ENCODE measurements around the gene LCE2B. TPM values are rescaled to one million over a fixed set of nuclear protein-coding genes. Genes with fewer than 3 reads are reported as not detected.

LCE2B gene
- total RNA-seq, 1 donor from 2014 or later = not detected

Other genes with a start within 250 kb of the LCE2B start
- not detected in 2 replicates for gene LCE5A, start 175.3 kb upstream of the LCE2B start, total RNA-seq
- 4.7 and 7.6 TPM in 2 replicates for gene CRCT1, start 171.6 kb upstream of the LCE2B start, total RNA-seq
- not detected in 2 replicates for gene LCE3E, start 119.3 kb upstream of the LCE2B start, total RNA-seq
- gene LCE3D, start 105.6 kb upstream of the LCE2B start, total RNA-seq = 0.38 and 0.79 TPM in 2 replicates
- gene LCE3C, start 85.9 kb upstream of the LCE2B start, total RNA-seq = not detected in 2 replicates
- not detected in 2 replicates for gene LCE3B, start 72.3 kb upstream of the LCE2B start, total RNA-seq
- gene LCE3A, start 63.0 kb upstream of the LCE2B start, total RNA-seq = not detected in 2 replicates
- not detected in 2 replicates for gene LCE2D, start 22.7 kb upstream of the LCE2B start, total RNA-seq
- not detected in 2 replicates for gene LCE2C, start 10.8 kb upstream of the LCE2B start, total RNA-seq
- gene LCE2A, start 12.2 kb downstream of the LCE2B start, total RNA-seq = not detected in 2 replicates
- gene LCE4A, start 22.0 kb downstream of the LCE2B start, total RNA-seq = not detected in 2 replicates
- not detected in 2 replicates for gene KPRP, start 71.9 kb downstream of the LCE2B start, total RNA-seq
- not detected in 2 replicates for gene LCE1F, start 89.0 kb downstream of the LCE2B start, total RNA-seq
- not detected in 2 replicates for gene LCE1E, start 100.1 kb downstream of the LCE2B start, total RNA-seq
- gene LCE1D, start 110.6 kb downstream of the LCE2B start, total RNA-seq = not detected in 2 replicates
- gene LCE1C, start 120.5 kb downstream of the LCE2B start, total RNA-seq = 0.26 TPM in 1 of 2 replicates, not detected in the other
- gene LCE1B, start 125.8 kb downstream of the LCE2B start, total RNA-seq = not detected in 2 replicates
- gene LCE1A, start 141.3 kb downstream of the LCE2B start, total RNA-seq = not detected in 2 replicates
- not detected in 2 replicates for gene LCE6A, start 156.7 kb downstream of the LCE2B start, total RNA-seq
- not detected in 2 replicates for gene LCE7A, start 173.9 kb downstream of the LCE2B start, total RNA-seq
- not detected in 2 replicates for gene SMCP, start 192.2 kb downstream of the LCE2B start, total RNA-seq
- gene IVL, start 222.4 kb downstream of the LCE2B start, total RNA-seq = 1.6 and 14.6 TPM in 2 replicates